Endodermal cell (in vitro differentiated cells): ENCODE measurements around the gene RIMOC1. TPM values are rescaled to one million over a fixed set of nuclear protein-coding genes. Genes with fewer than 3 reads are reported as not detected.
A peak's percentile ranks its signal among the peaks of the same experiment; 100 is the strongest.

Experiments used
- DNase-seq: peaks from one replicate; pipeline ENCODE4 v3.0.0-alpha.2; 2017
- H3K27ac ChIP-seq: 2 replicates; pipeline ENCODE4 v1.5.1; 2013; ENCODE audit warnings: mild to moderate bottlenecking, low read depth, low read length, moderate library complexity
- H3K27me3 ChIP-seq: 2 replicates; pipeline ENCODE4 v1.6.1; 2013; ENCODE audit warnings: mild to moderate bottlenecking, low read length, moderate library complexity; ENCODE audit not compliant: insufficient read depth, control insufficient read depth, poor library complexity, severe bottlenecking
- H3K36me3 ChIP-seq: 2 replicates; pipeline ENCODE4 v1.7.0; 2013; ENCODE audit warnings: mild to moderate bottlenecking, low read length, moderate library complexity; ENCODE audit not compliant: control insufficient read depth, insufficient read depth
- H3K4me1 ChIP-seq: one replicate; pipeline ENCODE4 v1.7.0; 2013; ENCODE audit warnings: low read length; ENCODE audit not compliant: control insufficient read depth, insufficient read depth
- H3K4me3 ChIP-seq: 2 replicates; pipeline ENCODE4 v1.5.1; 2013; ENCODE audit warnings: mild to moderate bottlenecking, low read length, moderate library complexity
- H3K9ac ChIP-seq: 2 replicates; pipeline ENCODE4 v1.6.1; 2013; ENCODE audit warnings: mild to moderate bottlenecking, low read length, moderate library complexity; ENCODE audit not compliant: poor library complexity, severe bottlenecking; ENCODE audit errors: extremely low read depth
- H3K9me3 ChIP-seq: 2 replicates; pipeline ENCODE4 v1.6.1; 2013; ENCODE audit warnings: mild to moderate bottlenecking, low read length, moderate library complexity; ENCODE audit not compliant: control insufficient read depth
- H3K27ac Mint-ChIP-seq: 2 replicates; pipeline ENCODE4 v1.8.0; 2020; ENCODE audit warnings: mixed read lengths
- H3K27me3 Mint-ChIP-seq: 2 replicates; pipeline ENCODE4 v1.8.0; 2021; ENCODE audit warnings: mild to moderate bottlenecking, mixed read lengths; ENCODE audit not compliant: insufficient read depth
- H3K36me3 Mint-ChIP-seq: 2 replicates; pipeline ENCODE4 v1.8.0; 2020; ENCODE audit warnings: low read depth, mixed read lengths
- H3K4me1 Mint-ChIP-seq: 2 replicates; pipeline ENCODE4 v1.8.0; 2020; ENCODE audit warnings: mixed read lengths
- H3K4me3 Mint-ChIP-seq: 2 replicates; pipeline ENCODE4 v1.8.0; 2020; ENCODE audit warnings: mild to moderate bottlenecking, moderate library complexity, mixed read lengths
- H3K9me3 Mint-ChIP-seq: 2 replicates; pipeline ENCODE4 v1.8.0; 2020; ENCODE audit warnings: mild to moderate bottlenecking, mixed read lengths
- WGBS, 2 experiments: methylation state at CpG; one replicate each; pipeline versions ENCODE4 v1.1.5 to v1.1.7; 2013; ENCODE audit warnings: missing lambda C conversion rate in 2 of 2, mixed read lengths in 1 of 2; ENCODE audit not compliant: insufficient coverage in 1 of 2, insufficient read length in 1 of 2; 5-methylcytosine and 5-hydroxymethylcytosine counted together
- long read RNA-seq, 4 experiments: library from polyadenylated mRNA in 2 of 4; library from RNA in 1 of 4; library from capped mRNA in 1 of 4; stranded (forward) in 3 of 4; unstranded in 1 of 4; transcript quantifications; one replicate each; pipeline ENCODE4 v2.0.0, GENCODE V29; 2020 to 2021; ENCODE audit warnings: inconsistent platforms in 1 of 4
- polyA plus RNA-seq, 2 experiments: library from polyadenylated mRNA; stranded (reverse); fragments of 50-300 nt; gene quantifications; one replicate each; pipeline ENCODE4 v1.2.3, GENCODE V29; 2013
- total RNA-seq, 2 donors: library from RNA; stranded (reverse); fragmentation: NEBNext Ultra II Directional in 1 of 2; extraction: Animal tissue kit (Norgen Biotek cat#: 25700) in 1 of 2; gene quantifications; 2 replicates in 1 of 2; 3 replicates in 1 of 2; pipeline ENCODE4 v1.2.1, GENCODE V29; 2021
- TF ChIP-seq, protein P1 (sequence below): fragments of 200-600 bp; sonication (generic); conservative IDR thresholded peaks from 2 replicates; pipeline ENCODE4 v1.5.0; 2021; ENCODE audit warnings: antibody characterized with exemption, mild to moderate bottlenecking

RIMOC1 gene, protein sequence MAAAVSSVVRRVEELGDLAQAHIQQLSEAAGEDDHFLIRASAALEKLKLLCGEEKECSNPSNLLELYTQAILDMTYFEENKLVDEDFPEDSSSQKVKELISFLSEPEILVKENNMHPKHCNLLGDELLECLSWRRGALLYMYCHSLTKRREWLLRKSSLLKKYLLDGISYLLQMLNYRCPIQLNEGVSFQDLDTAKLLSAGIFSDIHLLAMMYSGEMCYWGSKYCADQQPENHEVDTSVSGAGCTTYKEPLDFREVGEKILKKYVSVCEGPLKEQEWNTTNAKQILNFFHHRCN
- 10 to 100 TPM; 46.5 to 47.0 TPM for total RNA-seq
- polyA plus RNA-seq (2013, experiment 1 of 2), result 21.2 TPM
- polyA plus RNA-seq (2013, experiment 2 of 2), result 21.4 TPM
- long read RNA-seq, experiment 1, full-length matches to known transcripts, result 1 of 11 reads
- long read RNA-seq, experiment 1, partial matches to known transcripts, result 1 of 11 reads
- long read RNA-seq, experiment 1, other reads (novel, unspliced or antisense), result 9 of 11 reads
- long read RNA-seq, experiment 2, full-length matches to known transcripts, result 54 of 73 reads
- long read RNA-seq, experiment 2, partial matches to known transcripts, result 9 of 73 reads
- long read RNA-seq, experiment 2, other reads (novel, unspliced or antisense), result 10 of 73 reads
- long read RNA-seq, experiment 3, full-length matches to known transcripts, result 14 of 19 reads
- long read RNA-seq, experiment 3, partial matches to known transcripts, result 1 of 19 reads
- long read RNA-seq, experiment 3, other reads (novel, unspliced or antisense), result 4 of 19 reads
- long read RNA-seq, experiment 4, full-length matches to known transcripts, result 5 of 11 reads
- long read RNA-seq, experiment 4, partial matches to known transcripts, result 1 of 11 reads
- long read RNA-seq, experiment 4, other reads (novel, unspliced or antisense), result 5 of 11 reads

DNA sequence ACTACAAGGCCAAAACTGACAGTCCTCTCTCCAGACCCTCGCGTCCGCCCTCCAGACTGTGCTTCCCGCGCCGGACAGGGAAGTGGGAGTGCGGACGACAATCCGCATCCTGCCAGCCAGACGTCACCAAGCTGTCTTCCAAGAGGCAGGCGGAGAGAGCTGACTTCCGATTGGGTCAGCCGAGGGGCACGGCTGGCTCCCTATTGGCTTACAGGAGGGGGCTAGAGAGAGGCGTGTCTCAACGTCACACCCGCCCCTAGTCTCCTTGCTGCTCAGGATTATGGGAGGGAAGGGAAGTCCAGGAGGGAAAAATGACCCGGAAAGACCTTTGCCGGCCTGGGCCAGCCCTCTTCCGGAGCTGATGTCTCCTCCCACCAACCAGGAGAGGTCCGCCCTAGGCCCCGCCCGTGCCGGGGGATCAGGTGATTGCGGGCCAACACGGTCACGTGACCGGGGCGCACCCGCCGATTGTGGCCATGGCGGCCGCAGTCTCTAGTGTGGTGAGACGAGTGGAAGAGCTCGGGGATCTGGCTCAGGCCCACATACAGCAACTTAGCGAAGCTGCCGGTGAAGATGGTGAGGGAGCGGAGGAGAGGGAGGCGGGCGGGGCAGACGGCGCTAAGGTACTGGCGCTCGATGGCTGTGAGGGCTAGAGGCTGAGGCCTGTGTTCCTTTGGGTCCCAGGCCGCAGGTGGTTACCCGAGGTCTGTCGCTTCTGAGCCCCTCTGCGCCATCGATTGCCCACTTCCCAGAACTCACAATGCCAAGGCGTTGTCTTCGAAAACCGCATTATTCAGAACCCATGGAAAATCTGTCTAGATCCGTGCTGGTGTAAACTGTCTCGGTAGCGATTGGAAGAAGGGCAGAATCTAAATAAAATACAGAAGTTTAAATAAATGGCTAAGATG is at the start of gene RIMOC1:
Gene RIMOC1, plus strand, starts transcription at position 453 of the 908 bp plus-strand sequence. Its CDS starts 24 bp downstream, at position 477.
- Mint-ChIP-seq H3K9me3 (no peaks in the 10 kb centered on the region), H3K4me1 (peaks cover 10% of the 10 kb centered on the region), H3K27me3 (peaks cover 12% of the 10 kb centered on the region), H3K36me3 (peaks cover 19% of the 10 kb centered on the region), H3K4me3 (peak within 1 kb of the TSS; percentile 88), H3K27ac (peak within 1 kb of the TSS; percentile 98)
- Histone ChIP-seq H3K4me1 (no peaks in the 10 kb centered on the region), H3K4me3 (peak within 1 kb of the TSS; percentile 94), H3K9ac (peak within 1 kb of the TSS; percentile 87), H3K9me3 (no peaks in the 10 kb centered on the region), H3K27ac (peak within 1 kb of the TSS; percentile 83), H3K36me3 (peaks cover 32% of the 10 kb centered on the region), H3K27me3 (no peaks in the 10 kb centered on the region)
- 0% methylated on average over 18 to 55 of the region's 55 CpGs for WGBS, 2 experiments
- peak; percentile 99 for DNase-seq
- TF ChIP-seq, protein P1, sequence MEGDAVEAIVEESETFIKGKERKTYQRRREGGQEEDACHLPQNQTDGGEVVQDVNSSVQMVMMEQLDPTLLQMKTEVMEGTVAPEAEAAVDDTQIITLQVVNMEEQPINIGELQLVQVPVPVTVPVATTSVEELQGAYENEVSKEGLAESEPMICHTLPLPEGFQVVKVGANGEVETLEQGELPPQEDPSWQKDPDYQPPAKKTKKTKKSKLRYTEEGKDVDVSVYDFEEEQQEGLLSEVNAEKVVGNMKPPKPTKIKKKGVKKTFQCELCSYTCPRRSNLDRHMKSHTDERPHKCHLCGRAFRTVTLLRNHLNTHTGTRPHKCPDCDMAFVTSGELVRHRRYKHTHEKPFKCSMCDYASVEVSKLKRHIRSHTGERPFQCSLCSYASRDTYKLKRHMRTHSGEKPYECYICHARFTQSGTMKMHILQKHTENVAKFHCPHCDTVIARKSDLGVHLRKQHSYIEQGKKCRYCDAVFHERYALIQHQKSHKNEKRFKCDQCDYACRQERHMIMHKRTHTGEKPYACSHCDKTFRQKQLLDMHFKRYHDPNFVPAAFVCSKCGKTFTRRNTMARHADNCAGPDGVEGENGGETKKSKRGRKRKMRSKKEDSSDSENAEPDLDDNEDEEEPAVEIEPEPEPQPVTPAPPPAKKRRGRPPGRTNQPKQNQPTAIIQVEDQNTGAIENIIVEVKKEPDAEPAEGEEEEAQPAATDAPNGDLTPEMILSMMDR, result no peak

DNA sequence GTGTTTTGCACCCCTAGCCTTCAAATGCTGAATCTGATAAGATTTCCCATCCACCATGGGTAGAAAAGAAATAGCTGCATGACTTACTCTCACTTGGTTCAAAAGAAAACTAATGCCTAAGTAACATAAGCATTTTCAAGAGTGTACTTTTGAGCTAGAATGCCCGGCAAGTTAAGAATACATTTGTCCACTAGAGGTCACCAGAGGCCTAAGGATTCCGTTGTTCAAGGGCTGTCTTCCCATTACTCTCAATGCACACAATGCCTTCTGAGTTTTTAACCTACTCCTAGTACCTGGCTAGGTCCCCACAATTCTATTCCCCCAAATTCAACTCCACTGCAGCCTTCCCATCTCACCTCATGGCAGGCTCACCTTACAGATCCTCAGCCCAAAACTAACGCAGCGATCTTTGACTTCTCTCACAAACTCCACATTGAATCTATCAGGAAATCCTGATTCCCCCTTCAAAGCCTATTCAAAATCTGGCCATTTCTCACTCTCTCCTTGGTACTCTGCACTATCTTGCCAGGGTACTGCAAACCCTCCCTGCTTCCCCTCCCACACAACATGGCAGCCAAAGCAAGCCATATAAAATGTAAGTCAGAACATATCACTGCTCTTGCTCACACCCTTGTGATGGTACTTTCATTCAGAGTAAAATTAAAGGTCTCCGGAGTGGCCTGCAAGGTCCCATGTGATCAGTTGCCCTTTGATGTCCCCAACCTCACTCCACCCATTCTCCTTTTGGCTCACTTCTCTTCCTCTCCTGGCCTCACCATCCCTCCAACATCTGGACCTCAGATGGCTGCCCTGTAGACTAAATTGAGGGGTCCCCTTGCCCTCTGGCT is 47.3 kb upstream of the RIMOC1 start:
- no peaks in the 10 kb centered on the region for H3K4me1 Mint-ChIP-seq
- no peaks in the 10 kb centered on the region for H3K27me3 Mint-ChIP-seq
- Histone ChIP-seq H3K4me1 (peaks cover 3% of the 10 kb centered on the region), H3K36me3 (peaks cover 47% of the 10 kb centered on the region), H3K27ac (no peak overlapping the region), H3K9me3 (no peaks in the 10 kb centered on the region), H3K4me3 (no peak overlapping the region), H3K9ac (no peak overlapping the region), H3K27me3 (peaks cover 5% of the 10 kb centered on the region)
- peak; percentile 80 for DNase-seq
- peaks cover 29% of the 10 kb centered on the region for H3K36me3 Mint-ChIP-seq
- H3K4me3 Mint-ChIP-seq, result no peak overlapping the region
- H3K27ac Mint-ChIP-seq, result no peak overlapping the region
- TF ChIP-seq, protein P1, result peak; percentile 92
- 33 to 55% methylated on average over 3 to 5 of the region's 5 CpGs for WGBS, 2 experiments
- H3K9me3 Mint-ChIP-seq, result no peaks in the 10 kb centered on the region
